MCF 10A (cell line): ENCODE measurements around the gene SEMA3E. TPM values are rescaled to one million over a fixed set of nuclear protein-coding genes. Genes with fewer than 3 reads are reported as not detected.

Source experiments
- BruUV-seq: library from RNA; stranded (reverse); fragments of 400-500 nt; replicated peaks from 2 replicates; lab custom pipeline; 2021; lab: Mats Ljungman, UMichigan
- CTCF ChIA-PET: fragments of 300-600 bp; sonication (Branson Sonifier 250); formaldehyde crosslinking; extraction: SDS; loops from one replicate; lab custom pipeline; 2021; ENCODE audit warnings: antibody characterized with exemption, inconsistent platforms; lab: Yijun Ruan, JAX
- POLR2A ChIA-PET: fragments of 300-600, 350-650 bp; sonication (Branson Sonifier 250); formaldehyde crosslinking; extraction: SDS; loops from one replicate; lab custom pipeline; 2020; ENCODE audit warnings: antibody characterized with exemption, inconsistent platforms; lab: Yijun Ruan, JAX
- DNase-seq: peaks from one replicate; pipeline ENCODE4 v3.0.0-alpha.2; 2018; ENCODE audit not compliant: unreplicated experiment
- H3K27ac Mint-ChIP-seq: one replicate; pipeline ENCODE4 v1.8.0; 2022; ENCODE audit warnings: mild to moderate bottlenecking, low read depth, mixed read lengths; ENCODE audit not compliant: unreplicated experiment
- H3K27me3 Mint-ChIP-seq: one replicate; pipeline ENCODE4 v1.8.0; 2022; ENCODE audit warnings: mixed read lengths; ENCODE audit not compliant: insufficient read depth, unreplicated experiment
- H3K36me3 Mint-ChIP-seq: one replicate; pipeline ENCODE4 v1.8.0; 2022; ENCODE audit warnings: mild to moderate bottlenecking, moderate library complexity, mixed read lengths; ENCODE audit not compliant: insufficient read depth, unreplicated experiment
- H3K4me1 Mint-ChIP-seq: one replicate; pipeline ENCODE4 v1.8.0; 2022; ENCODE audit warnings: mixed read lengths; ENCODE audit not compliant: insufficient read depth, unreplicated experiment
- H3K4me3 Mint-ChIP-seq: one replicate; pipeline ENCODE4 v1.8.0; 2022; ENCODE audit warnings: mild to moderate bottlenecking, moderate library complexity, mixed read lengths; ENCODE audit not compliant: unreplicated experiment
- H3K9me3 Mint-ChIP-seq: one replicate; pipeline ENCODE4 v1.8.0; 2022; ENCODE audit warnings: mixed read lengths; ENCODE audit not compliant: unreplicated experiment
- intact Hi-C: fragments of 100-400 bp; cut with micrococcal nuclease; formaldehyde crosslinking; loops from 2 replicates; pipeline ENCODE4 v1.14.1; 2022
- total RNA-seq: library from RNA; stranded (reverse); gene quantifications from 2 replicates; pipeline ENCODE4 v1.2.3, GENCODE V29; 2022
- TF ChIP-seq, protein P1 (sequence below): fragments of 200-600 bp; IDR thresholded peaks from one replicate; pipeline ENCODE4 v1.8.0; 2022; ENCODE audit warnings: antibody characterized with exemption, mild to moderate bottlenecking; ENCODE audit not compliant: unreplicated experiment

SEMA3E gene
- total RNA-seq, 1 experiment from 2014 or later, result 0.51 TPM

DNA sequence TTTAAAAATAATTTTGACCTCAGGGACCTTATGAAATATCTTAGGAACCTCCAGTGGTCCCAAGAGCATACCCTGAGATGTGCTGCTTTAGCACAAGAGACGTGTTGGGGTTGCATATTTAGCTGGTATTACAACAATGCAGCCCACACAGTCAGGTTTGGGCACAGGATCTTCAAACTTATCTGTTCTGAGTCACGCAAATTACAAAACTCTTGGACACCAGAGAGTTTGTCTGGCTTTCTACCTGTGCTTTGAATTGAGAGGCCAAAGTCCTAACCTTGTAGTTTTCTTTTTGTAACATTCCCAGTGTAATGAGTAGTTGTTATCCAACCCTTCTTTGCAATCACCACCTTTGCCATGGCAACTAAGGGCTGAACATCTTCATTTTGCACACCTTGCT, 322.7 kb downstream of the SEMA3E start:
- intact Hi-C loops, result no loop called here
- Mint-ChIP-seq H3K27me3 (peaks cover 47% of the 10 kb centered on the region), H3K4me3 (no peak overlapping the region), H3K36me3 (no peaks in the 10 kb centered on the region), H3K4me1 (no peaks in the 10 kb centered on the region), H3K9me3 (no peaks in the 10 kb centered on the region), H3K27ac (no peak overlapping the region)
- DNase-seq, result no peak
- TF ChIP-seq, protein P1, sequence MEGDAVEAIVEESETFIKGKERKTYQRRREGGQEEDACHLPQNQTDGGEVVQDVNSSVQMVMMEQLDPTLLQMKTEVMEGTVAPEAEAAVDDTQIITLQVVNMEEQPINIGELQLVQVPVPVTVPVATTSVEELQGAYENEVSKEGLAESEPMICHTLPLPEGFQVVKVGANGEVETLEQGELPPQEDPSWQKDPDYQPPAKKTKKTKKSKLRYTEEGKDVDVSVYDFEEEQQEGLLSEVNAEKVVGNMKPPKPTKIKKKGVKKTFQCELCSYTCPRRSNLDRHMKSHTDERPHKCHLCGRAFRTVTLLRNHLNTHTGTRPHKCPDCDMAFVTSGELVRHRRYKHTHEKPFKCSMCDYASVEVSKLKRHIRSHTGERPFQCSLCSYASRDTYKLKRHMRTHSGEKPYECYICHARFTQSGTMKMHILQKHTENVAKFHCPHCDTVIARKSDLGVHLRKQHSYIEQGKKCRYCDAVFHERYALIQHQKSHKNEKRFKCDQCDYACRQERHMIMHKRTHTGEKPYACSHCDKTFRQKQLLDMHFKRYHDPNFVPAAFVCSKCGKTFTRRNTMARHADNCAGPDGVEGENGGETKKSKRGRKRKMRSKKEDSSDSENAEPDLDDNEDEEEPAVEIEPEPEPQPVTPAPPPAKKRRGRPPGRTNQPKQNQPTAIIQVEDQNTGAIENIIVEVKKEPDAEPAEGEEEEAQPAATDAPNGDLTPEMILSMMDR, result no peak
- no TSS peak for BruUV-seq
- ChIA-PET CTCF (interaction anchor here (1.3 kb wide), 1 partner anchor 11 kb away, joined by 6 read pairs; no protein-coding TSS in a partner anchor), POLR2A (no interaction called here)

DNA sequence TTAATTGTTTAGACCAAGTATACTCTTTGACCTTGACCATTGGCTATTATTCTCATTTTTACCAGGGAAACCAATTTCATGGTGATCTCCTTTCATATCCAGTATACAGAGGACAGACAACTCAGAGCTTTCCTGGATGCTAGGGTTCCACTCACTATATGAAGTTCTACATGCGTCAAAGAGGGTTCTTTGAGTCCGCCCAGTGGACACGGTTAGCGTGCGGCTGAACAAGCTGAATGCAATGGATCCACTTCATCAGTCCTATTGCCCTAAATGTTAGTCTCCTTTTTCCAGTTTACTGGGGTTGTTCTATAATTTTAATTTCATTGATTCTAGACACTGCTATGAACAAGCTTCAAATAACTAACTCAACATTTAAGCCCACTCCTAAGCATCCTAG, 323.9 kb downstream of the SEMA3E start:
- intact Hi-C loops, result no loop called here
- no TSS peak for BruUV-seq
- Mint-ChIP-seq H3K36me3 (no peaks in the 10 kb centered on the region), H3K9me3 (no peaks in the 10 kb centered on the region), H3K4me3 (no peak overlapping the region), H3K27ac (no peak overlapping the region), H3K27me3 (peaks cover 47% of the 10 kb centered on the region), H3K4me1 (no peaks in the 10 kb centered on the region)
- TF ChIP-seq, protein P1, result no peak
- POLR2A ChIA-PET, result no interaction called here
- DNase-seq, result no peak
- CTCF ChIA-PET, result interaction anchor here (1.3 kb wide), 1 partner anchor 12 kb away, joined by 6 read pairs; no protein-coding TSS in a partner anchor

DNA sequence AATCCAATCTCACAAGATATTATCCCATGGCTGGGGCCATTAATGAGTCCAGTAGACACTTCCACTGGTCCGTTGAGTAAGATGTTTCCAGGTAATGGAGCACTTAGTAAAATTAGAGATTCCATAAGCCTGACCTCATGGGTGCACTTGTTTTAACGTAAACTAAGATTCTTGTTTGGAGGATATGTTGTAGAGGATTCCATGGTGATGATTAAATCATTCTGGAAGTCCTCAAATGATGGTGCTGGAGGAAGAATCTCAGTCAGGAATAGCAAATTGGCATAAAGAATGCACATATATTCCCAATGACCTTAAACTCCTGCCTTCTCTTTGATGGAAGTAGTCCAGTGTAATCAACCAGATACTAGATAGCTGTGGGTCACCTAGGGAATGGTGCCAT, 324.3 kb downstream of the SEMA3E start:
- Mint-ChIP-seq H3K4me1 (no peaks in the 10 kb centered on the region), H3K4me3 (no peak overlapping the region), H3K27me3 (peaks cover 49% of the 10 kb centered on the region), H3K27ac (no peak overlapping the region), H3K36me3 (no peaks in the 10 kb centered on the region), H3K9me3 (no peaks in the 10 kb centered on the region)
- no TSS peak for BruUV-seq
- DNase-seq, result no peak
- TF ChIP-seq, protein P1, result no peak
- ChIA-PET POLR2A (no interaction called here), CTCF (interaction anchor here (1.3 kb wide), 1 partner anchor 12 kb away, joined by 6 read pairs; no protein-coding TSS in a partner anchor)
- intact Hi-C loops, result no loop called here

DNA sequence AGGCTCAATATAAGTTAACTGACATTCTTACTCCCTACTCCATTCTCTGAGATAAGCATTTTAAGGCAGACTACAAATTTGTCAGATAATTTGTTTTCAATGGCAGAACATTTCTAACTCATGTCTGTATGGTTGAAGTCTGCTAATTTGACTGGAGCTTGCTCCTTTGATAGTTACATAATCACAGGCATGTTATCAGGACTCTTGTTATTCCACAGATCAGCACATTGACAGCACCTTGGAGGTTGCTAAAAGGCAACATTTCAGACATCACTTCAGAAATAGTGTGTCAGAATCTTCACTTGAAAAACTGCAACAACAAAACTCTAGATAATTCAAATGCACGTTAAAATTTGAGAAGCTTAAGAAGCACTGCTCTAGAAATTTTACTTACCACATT, 327.9 kb downstream of the SEMA3E start:
- intact Hi-C loops, result no loop called here
- CTCF ChIA-PET, result interaction anchor here (0.9 kb wide), 1 partner anchor 18 kb away, joined by 3 read pairs; no protein-coding TSS in a partner anchor
- no peaks in the 10 kb centered on the region for H3K36me3 Mint-ChIP-seq
- POLR2A ChIA-PET, result no interaction called here
- no peak overlapping the region for H3K4me3 Mint-ChIP-seq
- H3K27me3 Mint-ChIP-seq, result peaks cover 65% of the 10 kb centered on the region
- TF ChIP-seq, protein P1, result no peak
- H3K4me1 Mint-ChIP-seq, result no peaks in the 10 kb centered on the region
- H3K9me3 Mint-ChIP-seq, result no peaks in the 10 kb centered on the region
- BruUV-seq, result no TSS peak
- DNase-seq, result no peak
- no peak overlapping the region for H3K27ac Mint-ChIP-seq
